SK-N-MC (cell line): ENCODE results near the gene BLZF1.
"Not testable (repeated sequence)": the region's sequence is repeated elsewhere in the genome, so short reads cannot be mapped to it uniquely, and the experiment has no call there.

ENCODE experiments used
- DNase-seq: peaks from one replicate; pipeline ENCODE4 v3.0.0-alpha.2; 2011; ENCODE audit warnings: low read depth, low spot score
- H3K27ac ChIP-seq: fragments of 200-600 bp; sonication (generic); 2 replicates; pipeline ENCODE4 v1.5.1; 2016; ENCODE audit warnings: mixed run types
- H3K36me3 ChIP-seq: fragments of 200-600 bp; sonication (generic); 2 replicates; pipeline ENCODE4 v1.6.1; 2017; ENCODE audit warnings: antibody characterized with exemption, low read length, mixed read lengths; ENCODE audit not compliant: insufficient read depth
- H3K4me3 ChIP-seq: fragments of 200-600 bp; sonication (generic); 2 replicates; pipeline ENCODE4 v1.5.1; 2016
- H3K9ac ChIP-seq: fragments of 200-600 bp; sonication (generic); 2 replicates; pipeline ENCODE4 v1.8.0; 2017; ENCODE audit warnings: mixed run types, mixed read lengths; ENCODE audit not compliant: insufficient read length
- H3K9me3 ChIP-seq: fragments of 200-600 bp; sonication (generic); 2 replicates; pipeline ENCODE4 v1.6.1; 2017; ENCODE audit warnings: low read depth, mild to moderate bottlenecking, antibody characterized with exemption, low read length, moderate library complexity, mixed read lengths
- EZH2 ChIP-seq: fragments of 200-600 bp; sonication (generic); IDR thresholded peaks from one replicate; pipeline ENCODE4 v1.6.1; 2017; ENCODE audit warnings: antibody characterized with exemption
- FOXP2 ChIP-seq: optimal IDR thresholded peaks from 2 replicates; pipeline ENCODE3; 2011; ENCODE audit warnings: mild to moderate bottlenecking, moderate library complexity; ENCODE audit not compliant: insufficient read depth; ENCODE audit errors: extremely low read length, control extremely low read depth
- POLR2AphosphoS5 ChIP-seq: IDR thresholded peaks from 2 replicates; pipeline ENCODE4 v1.6.1; 2012; ENCODE audit warnings: mild to moderate bottlenecking, low read depth, low read length, borderline replicate concordance

The BLZF1 gene

DNA sequence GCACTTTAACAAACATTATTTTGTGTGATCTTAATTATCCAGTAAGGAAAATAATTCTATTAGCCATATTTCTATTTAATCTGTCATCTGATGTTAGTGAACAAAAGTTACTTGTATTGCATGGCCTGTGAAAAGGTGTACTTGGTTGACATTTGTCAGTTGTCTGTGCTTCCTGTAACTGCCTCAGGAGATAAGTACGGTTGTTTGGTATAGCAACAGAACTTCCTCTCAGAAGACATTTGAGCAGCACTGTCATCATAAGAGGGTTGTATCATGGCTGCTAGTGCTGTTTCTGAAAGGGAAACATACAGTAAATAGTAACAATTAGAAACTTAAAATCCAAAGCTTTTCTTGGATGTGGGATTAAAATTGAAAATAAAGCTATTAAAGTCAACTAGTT lies 3.4 kb downstream of the BLZF1 start:
- Histone ChIP-seq H3K36me3 (peaks cover 38% of the 10 kb centered on the region), H3K27ac (no peak overlapping the region), H3K9me3 (no peaks in the 10 kb centered on the region), H3K9ac (no peak overlapping the region), H3K4me3 (no peak overlapping the region)
- no peak for DNase-seq
- TF ChIP-seq EZH2: no peak
- no peak for TF ChIP-seq POLR2AphosphoS5
- TF ChIP-seq FOXP2: no peak

DNA sequence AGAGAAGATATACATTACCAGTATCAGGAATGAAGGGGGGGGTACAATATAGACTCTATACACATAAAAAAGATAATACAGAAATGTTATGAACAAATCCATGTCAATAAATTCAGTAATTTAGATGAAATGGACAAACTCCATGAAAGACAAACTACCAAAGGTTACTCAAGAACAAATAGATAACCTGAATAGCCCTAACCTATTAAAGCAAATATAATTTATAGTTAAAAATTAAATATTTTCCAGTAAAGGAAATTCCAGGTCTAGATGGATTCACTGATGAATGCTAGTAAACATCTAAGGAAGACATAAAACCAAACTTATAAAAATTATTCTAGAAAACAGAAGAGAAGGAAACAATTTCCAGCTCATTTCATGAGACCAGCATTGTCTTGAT lies 13.2 kb downstream of the BLZF1 start:
- no peaks in the 10 kb centered on the region for H3K9me3 ChIP-seq
- no peak for DNase-seq
- H3K36me3 ChIP-seq: peaks cover 33% of the 10 kb centered on the region
- TF ChIP-seq POLR2AphosphoS5: no peak
- TF ChIP-seq FOXP2: no peak
- no peak for TF ChIP-seq EZH2
- no peak overlapping the region for H3K9ac ChIP-seq
- H3K27ac ChIP-seq: no peak overlapping the region
- no peak overlapping the region for H3K4me3 ChIP-seq

DNA sequence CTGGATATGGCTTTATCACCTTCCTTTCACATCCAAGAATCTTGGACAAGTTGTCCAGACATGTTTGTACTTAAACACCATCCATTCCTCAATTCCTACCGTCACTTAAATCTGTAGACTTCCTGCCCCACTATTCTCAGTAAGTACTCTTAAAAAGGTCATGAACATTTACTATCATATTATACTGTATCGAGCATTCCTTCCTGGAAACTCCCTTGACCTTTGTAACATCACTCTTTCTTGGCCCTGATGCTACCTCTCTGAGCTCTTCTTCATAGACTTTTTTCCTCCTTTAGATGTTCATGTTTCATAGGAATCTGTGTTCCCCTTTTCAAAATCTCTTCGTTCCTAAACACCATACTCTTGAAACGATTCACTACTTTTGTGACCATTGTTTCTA lies 15.5 kb downstream of the BLZF1 start:
- Histone ChIP-seq H3K27ac (no peak overlapping the region), H3K9me3 (no peaks in the 10 kb centered on the region), H3K9ac (no peak overlapping the region), H3K36me3 (peaks cover 33% of the 10 kb centered on the region), H3K4me3 (no peak overlapping the region)
- no peak for TF ChIP-seq POLR2AphosphoS5
- DNase-seq: no peak

DNA sequence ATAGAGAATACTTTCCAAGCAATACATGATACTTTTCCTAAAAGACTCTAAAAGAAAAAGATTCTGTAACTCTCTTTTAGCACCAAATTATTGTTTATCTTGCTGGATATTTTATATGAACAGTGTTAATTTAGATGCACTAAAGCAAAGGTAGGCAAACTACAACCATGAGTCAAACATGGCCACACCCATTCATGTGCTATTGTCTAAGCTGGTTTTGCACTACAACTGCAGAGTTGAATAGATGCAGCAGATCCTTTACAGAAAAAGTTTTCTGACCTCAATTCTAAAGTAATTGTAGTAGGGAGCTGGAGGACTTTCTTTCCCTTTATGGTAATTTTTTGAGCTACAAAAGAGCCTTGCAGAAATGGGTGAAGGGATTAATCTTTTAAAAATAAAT lies 19.4 kb downstream of the BLZF1 start:
- no peak for TF ChIP-seq FOXP2
- TF ChIP-seq POLR2AphosphoS5: no peak
- no peak for TF ChIP-seq EZH2
- H3K9ac ChIP-seq: no peak overlapping the region
- no peaks in the 10 kb centered on the region for H3K9me3 ChIP-seq
- H3K27ac ChIP-seq: no peak overlapping the region
- no peak for DNase-seq
- H3K36me3 ChIP-seq: peaks cover 36% of the 10 kb centered on the region
- H3K4me3 ChIP-seq: no peak overlapping the region

DNA sequence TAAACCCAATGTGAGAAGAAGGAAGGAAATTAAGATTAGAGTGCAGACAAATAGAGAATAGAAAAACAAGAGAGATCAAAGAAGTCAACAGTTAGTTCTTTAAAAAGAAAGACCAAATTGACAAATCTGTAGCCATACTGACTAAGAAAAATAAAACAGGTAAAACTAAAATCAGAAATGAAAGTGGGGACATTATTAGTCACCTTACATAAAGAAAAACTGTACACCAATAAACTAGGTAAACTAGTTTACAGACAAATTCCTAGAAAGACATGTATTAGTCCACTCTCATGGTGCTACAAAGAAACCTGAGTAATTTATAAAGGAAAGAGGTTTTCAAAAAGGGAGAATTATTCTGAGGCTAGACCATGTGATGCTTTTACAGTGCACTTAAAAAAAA lies 22.3 kb downstream of the BLZF1 start:
- peaks cover 36% of the 10 kb centered on the region for H3K36me3 ChIP-seq
- H3K4me3 ChIP-seq: no peak overlapping the region
- no peaks in the 10 kb centered on the region for H3K9me3 ChIP-seq
- no peak for TF ChIP-seq EZH2
- TF ChIP-seq FOXP2: no peak
- no peak for TF ChIP-seq POLR2AphosphoS5
- DNase-seq: no peak
- H3K27ac ChIP-seq: no peak overlapping the region
- H3K9ac ChIP-seq: no peak overlapping the region

DNA sequence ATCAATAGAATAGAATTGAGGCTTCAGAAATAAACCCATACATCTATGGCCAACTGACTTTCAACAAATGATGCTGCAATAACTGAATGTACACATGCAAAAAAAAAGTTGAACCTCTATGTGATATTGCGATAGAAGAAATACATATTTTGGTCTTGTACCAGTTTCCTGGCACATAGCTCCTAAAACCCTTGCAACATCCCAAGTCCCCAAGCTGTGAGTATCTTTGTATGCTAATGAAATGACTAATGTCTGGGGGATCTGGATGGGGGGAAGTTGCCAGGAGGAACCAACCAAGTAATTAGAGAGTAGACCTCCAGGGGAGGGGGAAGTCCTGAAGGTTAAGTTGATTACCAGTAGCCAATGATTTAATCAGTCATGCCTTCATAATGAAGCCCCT lies 24.4 kb downstream of the BLZF1 start:
- TF ChIP-seq POLR2AphosphoS5 (no peak), EZH2 (no peak), FOXP2 (no peak)
- H3K4me3 ChIP-seq: no peak overlapping the region
- no peak overlapping the region for H3K27ac ChIP-seq
- H3K9ac ChIP-seq: no peak overlapping the region
- DNase-seq: no peak
- H3K9me3 ChIP-seq: no peaks in the 10 kb centered on the region
- peaks cover 29% of the 10 kb centered on the region for H3K36me3 ChIP-seq

- Histone ChIP-seq H3K4me3 (no peak overlapping the region), H3K36me3 (peaks cover 5% of the 10 kb centered on the region), H3K9me3 (no peaks in the 10 kb centered on the region), H3K9ac (no peak overlapping the region), H3K27ac (no peak overlapping the region)
- TF ChIP-seq FOXP2 (no peak), POLR2AphosphoS5 (no peak), EZH2 (no peak)
- DNase-seq: no peak
Observed at GRCh38 chr1:169395955-169396354, 28.0 kb downstream of the BLZF1 start.

GRCh38 chr1:169402578-169402977 lies 34.6 kb downstream of the BLZF1 start:
- not testable (repeated sequence) for H3K27ac ChIP-seq, H3K9ac ChIP-seq, H3K9me3 ChIP-seq, H3K36me3 ChIP-seq, DNase-seq, H3K4me3 ChIP-seq

DNA sequence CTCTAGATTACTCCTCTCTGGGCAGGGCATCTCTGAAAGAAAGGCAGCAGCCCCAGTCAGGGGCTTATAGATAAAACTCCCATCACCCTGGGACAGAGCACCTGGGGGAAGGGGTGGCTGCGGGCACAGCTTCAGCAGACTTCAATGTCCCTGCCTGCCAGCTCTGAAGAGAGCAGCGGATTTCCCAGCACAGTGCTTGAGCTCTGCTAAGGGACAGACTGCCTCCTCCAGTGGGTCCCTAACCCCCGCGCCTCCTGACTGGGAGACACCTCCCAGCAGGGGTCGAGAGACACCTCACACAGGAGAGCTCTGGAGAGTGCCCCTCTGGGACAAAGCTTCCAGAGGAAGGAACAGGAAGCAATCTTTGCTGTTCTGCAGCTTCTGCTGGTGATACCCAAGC lies 40.3 kb downstream of the BLZF1 start:
- not testable (repeated sequence) for H3K9me3 ChIP-seq, H3K4me3 ChIP-seq, H3K36me3 ChIP-seq, H3K9ac ChIP-seq, DNase-seq, H3K27ac ChIP-seq

- DNase-seq: no peak
- H3K27ac ChIP-seq: no peak overlapping the region
- H3K9ac ChIP-seq: no peak overlapping the region
- H3K4me3 ChIP-seq: no peak overlapping the region
- H3K36me3 ChIP-seq: no peaks in the 10 kb centered on the region
- no peaks in the 10 kb centered on the region for H3K9me3 ChIP-seq
- TF ChIP-seq POLR2AphosphoS5 (no peak), FOXP2 (no peak), EZH2 (no peak)
Observed at GRCh38 chr1:169414952-169415351, 47.0 kb downstream of the BLZF1 start.
